Measurements from ENCODE around the gene LRRC15. TPM values are rescaled to one million over a fixed set of nuclear protein-coding genes. Genes with fewer than 3 reads are reported as not detected.

Gene LRRC15
- total and polyA plus RNA-seq, 2 experiments from 2014 or later: not detected

DNA sequence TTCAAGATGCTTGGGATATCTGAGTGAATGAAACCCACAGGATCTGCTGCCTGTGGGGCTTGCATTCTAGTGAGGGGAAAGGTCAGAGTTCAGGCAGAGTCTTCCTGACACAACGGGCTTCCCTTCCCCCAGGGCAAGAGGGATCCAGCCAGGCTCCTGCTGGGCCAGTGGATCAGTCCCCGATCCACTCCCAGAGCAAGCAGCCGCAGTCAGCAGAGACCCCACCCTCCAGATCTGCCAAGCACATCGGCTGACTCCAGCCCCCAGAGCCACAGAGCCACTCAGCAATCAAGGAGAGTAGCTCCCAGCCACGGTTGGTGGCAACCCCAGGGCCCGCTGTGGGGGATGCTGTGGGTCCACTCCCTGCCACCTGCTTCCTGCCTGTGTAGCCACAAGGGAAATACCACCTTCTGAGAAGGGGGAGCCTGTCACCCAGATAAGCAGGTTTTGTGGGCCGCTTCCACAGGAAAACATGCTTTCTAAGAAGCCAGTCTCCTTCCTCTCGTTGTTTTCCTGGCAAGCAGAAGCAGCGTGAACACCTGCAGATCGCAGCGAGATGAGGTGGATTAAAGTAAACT, 63.3 kb downstream of the LRRC15 start:
- DNase-seq (ENCODE audit: low spot score): no peak

DNA sequence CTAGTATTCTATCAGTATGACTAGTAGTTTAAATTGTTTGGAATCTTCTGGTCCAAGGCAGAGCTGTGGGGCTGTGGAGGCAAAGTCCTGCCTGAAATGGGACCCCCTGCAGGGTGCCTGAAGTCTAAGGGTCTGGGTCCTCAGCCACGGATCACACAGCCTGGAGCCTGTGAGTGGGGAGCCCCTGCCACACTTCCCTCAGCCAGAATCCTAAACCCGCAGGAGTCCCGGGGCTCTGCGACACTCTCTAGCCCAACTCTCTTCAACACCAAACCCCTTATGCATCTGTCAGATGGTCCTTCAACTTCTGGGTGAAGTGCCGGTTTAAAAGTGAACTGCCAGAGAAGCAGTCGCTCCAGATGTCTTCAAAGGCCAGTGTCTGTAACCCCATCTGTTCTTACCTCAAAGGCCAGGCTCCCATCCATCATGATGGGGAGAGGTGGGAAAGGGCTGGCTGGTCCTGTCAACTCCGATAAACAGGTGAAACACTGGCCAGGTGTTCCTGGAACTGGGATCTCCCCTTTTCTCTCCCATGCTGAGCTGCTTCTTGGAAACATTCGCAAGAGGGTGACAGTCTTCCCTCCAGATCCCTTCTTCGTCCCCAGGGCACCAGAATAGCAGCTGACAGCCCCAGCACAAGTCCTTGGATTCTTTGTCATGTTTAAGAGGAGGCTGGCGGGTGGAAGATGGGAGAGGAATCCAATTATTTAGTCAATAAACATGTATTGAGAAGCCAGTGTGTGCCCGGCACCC, 64.0 kb downstream of the LRRC15 start:
- H3K4me1 ChIP-seq (ENCODE audit: insufficient read depth): peaks cover 11% of the 10 kb centered on the region
- H3K27ac ChIP-seq: no peak overlapping the region
- TF ChIP-seq EZH2phosphoT487 (IDR thresholded peaks at IDR 0.05; ENCODE audit: low read depth, severe bottlenecking, unreplicated experiment) (no peak), EZH2 (IDR thresholded peaks at IDR 0.05; ENCODE audit: borderline replicate concordance) (no peak)
- TF ChIP-seq, protein P1, sequence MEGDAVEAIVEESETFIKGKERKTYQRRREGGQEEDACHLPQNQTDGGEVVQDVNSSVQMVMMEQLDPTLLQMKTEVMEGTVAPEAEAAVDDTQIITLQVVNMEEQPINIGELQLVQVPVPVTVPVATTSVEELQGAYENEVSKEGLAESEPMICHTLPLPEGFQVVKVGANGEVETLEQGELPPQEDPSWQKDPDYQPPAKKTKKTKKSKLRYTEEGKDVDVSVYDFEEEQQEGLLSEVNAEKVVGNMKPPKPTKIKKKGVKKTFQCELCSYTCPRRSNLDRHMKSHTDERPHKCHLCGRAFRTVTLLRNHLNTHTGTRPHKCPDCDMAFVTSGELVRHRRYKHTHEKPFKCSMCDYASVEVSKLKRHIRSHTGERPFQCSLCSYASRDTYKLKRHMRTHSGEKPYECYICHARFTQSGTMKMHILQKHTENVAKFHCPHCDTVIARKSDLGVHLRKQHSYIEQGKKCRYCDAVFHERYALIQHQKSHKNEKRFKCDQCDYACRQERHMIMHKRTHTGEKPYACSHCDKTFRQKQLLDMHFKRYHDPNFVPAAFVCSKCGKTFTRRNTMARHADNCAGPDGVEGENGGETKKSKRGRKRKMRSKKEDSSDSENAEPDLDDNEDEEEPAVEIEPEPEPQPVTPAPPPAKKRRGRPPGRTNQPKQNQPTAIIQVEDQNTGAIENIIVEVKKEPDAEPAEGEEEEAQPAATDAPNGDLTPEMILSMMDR (IDR thresholded peaks at IDR 0.05; ENCODE audit: poor library complexity): no peak
- H3K9me2 ChIP-seq (replicated peaks; ENCODE audit: insufficient read depth): no peaks in the 10 kb centered on the region
- no peaks in the 10 kb centered on the region for H3K79me2 ChIP-seq
- no peak overlapping the region for H2AFZ ChIP-seq
- DNase-seq (ENCODE audit: low spot score): no peak
- no peak overlapping the region for H3K4me3 ChIP-seq
- 84% methylated on average over 11 of the region's 11 CpGs for WGBS (ENCODE audit: low lambda C conversion rate, missing lambda C conversion rate)
- H3K9me3 ChIP-seq (ENCODE audit: low read depth): no peaks in the 10 kb centered on the region
- H3K4me2 ChIP-seq: no peak overlapping the region
- no peaks in the 10 kb centered on the region for H3K27me3 ChIP-seq
- H3K36me3 ChIP-seq (replicated peaks; ENCODE audit: insufficient read depth, low read depth): no peaks in the 10 kb centered on the region
- no peaks in the 10 kb centered on the region for H4K20me1 ChIP-seq (ENCODE audit: insufficient read depth, poor library complexity, severe bottlenecking)

More for the DNA sequence above, 63.3 kb downstream of the LRRC15 start:
- Histone ChIP-seq H3K9me3 (ENCODE audit: low read depth) (no peaks in the 10 kb centered on the region), H3K4me2 (no peak overlapping the region), H3K36me3 (replicated peaks; ENCODE audit: insufficient read depth, low read depth) (no peaks in the 10 kb centered on the region), H3K27ac (no peak overlapping the region), H4K20me1 (ENCODE audit: insufficient read depth, poor library complexity, severe bottlenecking) (no peaks in the 10 kb centered on the region), H3K4me3 (no peak overlapping the region), H3K9me2 (replicated peaks; ENCODE audit: insufficient read depth) (no peaks in the 10 kb centered on the region), H2AFZ (no peak overlapping the region), H3K4me1 (ENCODE audit: insufficient read depth) (peaks cover 11% of the 10 kb centered on the region), H3K27me3 (no peaks in the 10 kb centered on the region), H3K79me2 (no peaks in the 10 kb centered on the region)
- 44% methylated on average over 11 of the region's 11 CpGs for WGBS (ENCODE audit: low lambda C conversion rate, missing lambda C conversion rate)
- TF ChIP-seq EZH2phosphoT487 (IDR thresholded peaks at IDR 0.05; ENCODE audit: low read depth, severe bottlenecking, unreplicated experiment): no peak
- TF ChIP-seq, protein P1 (IDR thresholded peaks at IDR 0.05; ENCODE audit: poor library complexity): no peak
- TF ChIP-seq EZH2 (IDR thresholded peaks at IDR 0.05; ENCODE audit: borderline replicate concordance): no peak

Other genes starting within 250 kb of the LRRC15 start
- 132 and 136 TPM in 2 replicates for gene HES1, start 233.6 kb downstream of the LRRC15 start, total RNA-seq
- gene HES1, start 233.6 kb downstream of the LRRC15 start, polyA plus RNA-seq: 131 and 142 TPM in 2 replicates
- gene CPN2, start 18.4 kb downstream of the LRRC15 start, total RNA-seq: 3.3 and 3.5 TPM in 2 replicates
- gene CPN2, start 18.4 kb downstream of the LRRC15 start, polyA plus RNA-seq: 2.2 and 4.6 TPM in 2 replicates
- gene GP5, start 29.5 kb upstream of the LRRC15 start, total RNA-seq: 0.27 and 0.52 TPM in 2 replicates
- gene GP5, start 29.5 kb upstream of the LRRC15 start, polyA plus RNA-seq: 0.04 TPM in 1 of 2 replicates, not detected in the other
- 107 and 131 TPM in 2 replicates for gene ATP13A3, start 117.3 kb upstream of the LRRC15 start, total RNA-seq
- 18.3 and 20.5 TPM in 2 replicates for gene ATP13A3, start 117.3 kb upstream of the LRRC15 start, polyA plus RNA-seq

Measured in hepatocyte (in vitro differentiated cells).